ENCODE measurements around the gene KRTAP9-6.

GRCh38 chr17:41302981-41303380 lies 37.8 kb downstream of the KRTAP9-6 start:
- TF ChIP-seq, protein P1, sequence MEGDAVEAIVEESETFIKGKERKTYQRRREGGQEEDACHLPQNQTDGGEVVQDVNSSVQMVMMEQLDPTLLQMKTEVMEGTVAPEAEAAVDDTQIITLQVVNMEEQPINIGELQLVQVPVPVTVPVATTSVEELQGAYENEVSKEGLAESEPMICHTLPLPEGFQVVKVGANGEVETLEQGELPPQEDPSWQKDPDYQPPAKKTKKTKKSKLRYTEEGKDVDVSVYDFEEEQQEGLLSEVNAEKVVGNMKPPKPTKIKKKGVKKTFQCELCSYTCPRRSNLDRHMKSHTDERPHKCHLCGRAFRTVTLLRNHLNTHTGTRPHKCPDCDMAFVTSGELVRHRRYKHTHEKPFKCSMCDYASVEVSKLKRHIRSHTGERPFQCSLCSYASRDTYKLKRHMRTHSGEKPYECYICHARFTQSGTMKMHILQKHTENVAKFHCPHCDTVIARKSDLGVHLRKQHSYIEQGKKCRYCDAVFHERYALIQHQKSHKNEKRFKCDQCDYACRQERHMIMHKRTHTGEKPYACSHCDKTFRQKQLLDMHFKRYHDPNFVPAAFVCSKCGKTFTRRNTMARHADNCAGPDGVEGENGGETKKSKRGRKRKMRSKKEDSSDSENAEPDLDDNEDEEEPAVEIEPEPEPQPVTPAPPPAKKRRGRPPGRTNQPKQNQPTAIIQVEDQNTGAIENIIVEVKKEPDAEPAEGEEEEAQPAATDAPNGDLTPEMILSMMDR (IDR thresholded peaks at IDR 0.05) = no peak
- no peak for TF ChIP-seq POLR2A (IDR thresholded peaks at IDR 0.05)

Data from breast epithelium (tissue), 3 donors.